CD14-positive monocyte (primary cell): ENCODE results near the gene ISLR2. TPM values are rescaled to one million over a fixed set of nuclear protein-coding genes. Genes with fewer than 3 reads are reported as not detected.
A peak's percentile ranks its signal among the peaks of the same experiment; 100 is the strongest.

Source experiments
- DNase-seq, 3 donors: peaks; one replicate each; pipeline ENCODE4 v3.0.0-alpha.2; 2011 to 2022
- H2AFZ ChIP-seq: 2 replicates; pipeline ENCODE4 v1.6.0; 2012; ENCODE audit warnings: mild to moderate bottlenecking, low read depth, low read length, inconsistent platforms; ENCODE audit not compliant: insufficient read depth, poor library complexity, severe bottlenecking
- H3K27ac ChIP-seq, 2 donors: 1 replicate in 1 of 2; 2 replicates in 1 of 2; pipeline ENCODE4 v1.5.1; 2012 to 2013; ENCODE audit warnings: low read length in 2 of 2, control low read depth in 1 of 2, inconsistent platforms in 1 of 2, low read depth in 1 of 2, mild to moderate bottlenecking in 1 of 2
- H3K27me3 ChIP-seq, 2 donors: one replicate each; pipeline versions ENCODE4 v1.6.0 to v1.6.1; 2011 to 2013; ENCODE audit warnings: low read length in 2 of 2; ENCODE audit not compliant: control insufficient read depth in 2 of 2, insufficient read depth in 2 of 2
- H3K36me3 ChIP-seq, 2 donors: replicated peaks in 1 of 2; 1 replicate in 1 of 2; 2 replicates in 1 of 2; pipeline versions ENCODE4 v1.5.1 to v1.6.1; 2012 to 2013; ENCODE audit warnings: low read length in 2 of 2, control low read depth in 1 of 2, inconsistent platforms in 1 of 2, mild to moderate bottlenecking in 1 of 2; ENCODE audit not compliant: insufficient read depth in 2 of 2, control insufficient read depth in 1 of 2
- H3K4me1 ChIP-seq, 2 donors: 1 replicate in 1 of 2; 2 replicates in 1 of 2; pipeline versions ENCODE4 v1.5.1 to v1.6.1; 2012 to 2013; ENCODE audit warnings: low read length in 2 of 2, control low read depth in 1 of 2, inconsistent platforms in 1 of 2, mild to moderate bottlenecking in 1 of 2, moderate library complexity in 1 of 2; ENCODE audit not compliant: insufficient read depth in 2 of 2, control insufficient read depth in 1 of 2
- H3K4me2 ChIP-seq: replicated peaks from 2 replicates; pipeline ENCODE3; 2012; ENCODE audit warnings: low read length, moderate library complexity, mild to moderate bottlenecking; ENCODE audit not compliant: poor library complexity, severe bottlenecking; ENCODE audit errors: extremely low read depth
- H3K4me3 ChIP-seq, 3 experiments: fragments of 200-600 bp in 1 of 3; sonication (generic) in 1 of 3; replicated peaks in 1 of 3; 1 replicate in 2 of 3; 2 replicates in 1 of 3; pipeline ENCODE4 v1.5.1; 2011 to 2013; ENCODE audit warnings: low read length in 3 of 3, mild to moderate bottlenecking in 3 of 3, control low read depth in 2 of 3, low read depth in 2 of 3, inconsistent platforms in 1 of 3, moderate library complexity in 1 of 3
- H3K79me2 ChIP-seq: 2 replicates; pipeline ENCODE4 v1.6.0; 2012; ENCODE audit warnings: mild to moderate bottlenecking, control low read depth, inconsistent platforms, low read length, moderate library complexity; ENCODE audit not compliant: insufficient read depth
- H3K9ac ChIP-seq: 2 replicates; pipeline ENCODE4 v1.6.0; 2017; ENCODE audit warnings: low read length, mild to moderate bottlenecking; ENCODE audit not compliant: insufficient read depth, poor library complexity, severe bottlenecking
- H3K9me3 ChIP-seq, 2 donors: replicated peaks in 1 of 2; 1 replicate in 1 of 2; 2 replicates in 1 of 2; pipeline versions ENCODE4 v1.5.1 to v1.6.1; 2012 to 2013; ENCODE audit warnings: low read length in 2 of 2, control low read depth in 1 of 2; ENCODE audit not compliant: control insufficient read depth in 1 of 2, insufficient read depth in 1 of 2
- H4K20me1 ChIP-seq: 2 replicates; pipeline ENCODE4 v1.6.0; 2012; ENCODE audit warnings: mild to moderate bottlenecking, low read length, control low read depth, moderate library complexity; ENCODE audit not compliant: insufficient read depth
- H3K27ac Mint-ChIP-seq, 7 donors: one replicate each; pipeline ENCODE4 v1.8.0; 2020; ENCODE audit warnings: mild to moderate bottlenecking in 7 of 7, mixed read lengths in 7 of 7, moderate library complexity in 6 of 7, inconsistent platforms in 2 of 7
- H3K27me3 Mint-ChIP-seq, 3 donors: one replicate each; pipeline ENCODE4 v1.8.0; 2021 to 2022; ENCODE audit warnings: low read depth in 3 of 3, mild to moderate bottlenecking in 3 of 3, mixed read lengths in 3 of 3, moderate library complexity in 3 of 3, inconsistent platforms in 1 of 3
- H3K36me3 Mint-ChIP-seq, 2 donors: one replicate each; pipeline ENCODE4 v1.8.0; 2020; ENCODE audit warnings: mixed read lengths in 2 of 2, inconsistent platforms in 1 of 2, mild to moderate bottlenecking in 1 of 2
- H3K4me1 Mint-ChIP-seq: one replicate; pipeline ENCODE4 v1.8.0; 2020; ENCODE audit warnings: mild to moderate bottlenecking, mixed read lengths
- H3K4me3 Mint-ChIP-seq, 2 donors: one replicate each; pipeline ENCODE4 v1.8.0; 2020; ENCODE audit warnings: mild to moderate bottlenecking in 2 of 2, mixed read lengths in 2 of 2, moderate library complexity in 1 of 2
- H3K9me3 Mint-ChIP-seq, 7 donors: one replicate each; pipeline ENCODE4 v1.8.0; 2020 to 2022; ENCODE audit warnings: mixed read lengths in 7 of 7, mild to moderate bottlenecking in 6 of 7, moderate library complexity in 6 of 7, inconsistent platforms in 2 of 7
- CTCF ChIP-seq: fragments of 200-600 bp; IDR thresholded peaks from one replicate; pipeline ENCODE4 v1.8.0; 2022; ENCODE audit warnings: antibody characterized with exemption, mild to moderate bottlenecking
- WGBS: methylation state at CpG from one replicate; pipeline ENCODE4 v1.1.5; 2013; ENCODE audit warnings: missing lambda C conversion rate; ENCODE audit not compliant: insufficient coverage; 5-methylcytosine and 5-hydroxymethylcytosine counted together
- intact Hi-C, 2 donors: fragments of 100-400 bp; cut with micrococcal nuclease; formaldehyde crosslinking; loops; one replicate each; pipeline versions ENCODE4 v1.15.0 to v1.15.1; 2023
- polyA plus RNA-seq, 3 donors: library from polyadenylated mRNA; depleted of rRNA in 1 of 3; unstranded in 2 of 3; stranded (reverse) in 1 of 3; fragments of 300-500 nt in 2 of 3; fragments of >200 nt in 1 of 3; fragmentation: Illumina TruSeq in 2 of 3; gene quantifications; 1 replicate in 2 of 3; 2 replicates in 1 of 3; pipeline ENCODE4 v1.2.3, GENCODE V29; 2012 to 2021

Gene ISLR2
- polyA plus RNA-seq, 3 donors, result not detected

- no peak for DNase-seq
- no peak overlapping the region for H2AFZ ChIP-seq
- Mint-ChIP-seq H3K27ac (peak overlapping the region in 1 of 7 donors; percentile 8), H3K27me3 (peaks cover 9 to 33% (median 19%) of the 10 kb centered on the region in 3 donors), H3K4me1 (peaks cover 3% of the 10 kb centered on the region), H3K4me3 (no peak overlapping the region), H3K9me3 (peaks cover 0 to under 1% (median 0%) of the 10 kb centered on the region in 7 donors), H3K36me3 (no peaks in the 10 kb centered on the region)
- WGBS, result 7% methylated on average over 7 of the region's 7 CpGs
- H3K4me3 ChIP-seq, result no peak overlapping the region
- H3K27me3 ChIP-seq, result peaks cover 0 to 5% of the 10 kb centered on the region in 2 donors
- no peaks in the 10 kb centered on the region for H3K36me3 ChIP-seq
- H3K27ac ChIP-seq, result no peak overlapping the region
- no peaks in the 10 kb centered on the region for H3K79me2 ChIP-seq
- H3K4me2 ChIP-seq, result no peak overlapping the region
- H3K4me1 ChIP-seq, result no peaks in the 10 kb centered on the region
- no peak overlapping the region for H3K9ac ChIP-seq
- no peaks in the 10 kb centered on the region for H3K9me3 ChIP-seq
- no peak for TF ChIP-seq CTCF
- no peaks in the 10 kb centered on the region for H4K20me1 ChIP-seq
- intact Hi-C loops, result no loop called here
These were observed 26.5 kb downstream of the ISLR2 start for GRCh38 chr15:74156678-74157411.

- TF ChIP-seq CTCF, result no peak
- Histone ChIP-seq H3K36me3 (no peaks in the 10 kb centered on the region), H3K27ac (no peak overlapping the region), H2AFZ (no peak overlapping the region), H3K4me1 (no peaks in the 10 kb centered on the region), H3K4me2 (no peak overlapping the region), H3K27me3 (peaks cover 0 to 5% of the 10 kb centered on the region in 2 donors), H3K9ac (no peak overlapping the region), H4K20me1 (no peaks in the 10 kb centered on the region), H3K4me3 (no peak overlapping the region), H3K9me3 (no peaks in the 10 kb centered on the region), H3K79me2 (no peaks in the 10 kb centered on the region)
- no peak for DNase-seq
- peaks cover 13 to 33% (median 22%) of the 10 kb centered on the region in 3 donors for H3K27me3 Mint-ChIP-seq
- no peaks in the 10 kb centered on the region for H3K36me3 Mint-ChIP-seq
- peaks cover 3% of the 10 kb centered on the region for H3K4me1 Mint-ChIP-seq
- 100% methylated on average over 2 of the region's 9 CpGs for WGBS
- H3K4me3 Mint-ChIP-seq, result peak overlapping the region in 1 of 2 donors; percentile 43
- H3K9me3 Mint-ChIP-seq, result peaks cover 0 to 1% (median 0%) of the 10 kb centered on the region in 7 donors
- intact Hi-C loops, result no loop called here
- no peak overlapping the region for H3K27ac Mint-ChIP-seq
These were observed 27.8 kb downstream of the ISLR2 start for GRCh38 chr15:74157868-74158827.
